Neural cell (in vitro differentiated cells): ENCODE data around the gene STARD13. TPM values are rescaled to one million over a fixed set of nuclear protein-coding genes. Genes with fewer than 3 reads are reported as not detected.

ENCODE experiments used
- H2AFZ ChIP-seq: fragments of 200-600, 300-800 bp; sonication (generic), shearing (Covaris generic); 2 replicates; pipeline ENCODE4 v1.6.0; 2014; ENCODE audit warnings: low read depth, mild to moderate bottlenecking, antibody characterized with exemption, low read length, moderate library complexity
- H3F3A ChIP-seq: fragments of 200-600 bp; shearing (Covaris generic); 2 replicates; pipeline ENCODE4 v1.6.1; 2016; ENCODE audit warnings: mild to moderate bottlenecking, moderate library complexity, mixed read lengths, antibody characterized with exemption, low read length; ENCODE audit not compliant: insufficient read depth, poor library complexity, severe bottlenecking
- H3K27ac ChIP-seq: fragments of 200-600, 300-800 bp; sonication (generic), shearing (Covaris generic); 2 replicates; pipeline ENCODE4 v1.5.1; 2014; ENCODE audit warnings: mild to moderate bottlenecking, low read length, moderate library complexity
- H3K27me3 ChIP-seq: fragments of 300-800, 200-600 bp; sonication (generic), shearing (Covaris generic); 2 replicates; pipeline ENCODE4 v1.6.0; 2014; ENCODE audit warnings: mild to moderate bottlenecking, low read depth, low read length, moderate library complexity; ENCODE audit not compliant: insufficient read depth
- H3K36me3 ChIP-seq: fragments of 300-800, 200-600 bp; sonication (generic), shearing (Covaris generic); 2 replicates; pipeline ENCODE4 v1.5.1; 2014; ENCODE audit warnings: mild to moderate bottlenecking, antibody characterized with exemption, low read length, moderate library complexity; ENCODE audit not compliant: insufficient read depth
- H3K4me2 ChIP-seq: fragments of 300-800, 200-600 bp; sonication (generic), shearing (Covaris generic); 2 replicates; pipeline ENCODE4 v1.6.0; 2014; ENCODE audit warnings: mild to moderate bottlenecking, low read length
- H3K4me3 ChIP-seq: fragments of 300-800, 200-600 bp; sonication (generic), shearing (Covaris generic); 2 replicates; pipeline ENCODE4 v1.5.1; 2014; ENCODE audit warnings: mild to moderate bottlenecking, low read length, moderate library complexity
- H3K79me2 ChIP-seq: fragments of 200-600 bp; shearing (Covaris generic); replicated peaks from 2 replicates; pipeline ENCODE4 v1.6.0; 2014; ENCODE audit warnings: mild to moderate bottlenecking, low read length, moderate library complexity; ENCODE audit not compliant: insufficient read depth
- H3K9ac ChIP-seq: fragments of 300-800, 200-600 bp; sonication (generic), shearing (Covaris generic); 2 replicates; pipeline ENCODE4 v1.6.1; 2016; ENCODE audit warnings: mild to moderate bottlenecking, low read length, mixed read lengths
- H3K9me2 ChIP-seq: fragments of 200-600 bp; shearing (Covaris generic); 2 replicates; pipeline ENCODE4 v1.6.1; 2016; ENCODE audit warnings: mild to moderate bottlenecking, low read length, mixed read lengths; ENCODE audit not compliant: insufficient read depth
- H3K9me3 ChIP-seq: fragments of 200-600, 300-800 bp; sonication (generic), shearing (Covaris generic); 2 replicates; pipeline ENCODE4 v1.6.1; 2016; ENCODE audit warnings: mild to moderate bottlenecking, mixed run types, low read length, moderate library complexity, mixed read lengths
- H4K20me1 ChIP-seq: fragments of 200-600 bp; shearing (Covaris generic); 2 replicates; pipeline ENCODE4 v1.6.1; 2016; ENCODE audit warnings: mild to moderate bottlenecking, mixed run types; ENCODE audit not compliant: insufficient read depth
- EP300 ChIP-seq: fragments of 450-650 bp; conservative IDR thresholded peaks from 2 replicates; pipeline ENCODE4 v1.6.1; 2014; ENCODE audit warnings: antibody characterized with exemption, mild to moderate bottlenecking, moderate library complexity; ENCODE audit not compliant: poor library complexity, severe bottlenecking
- EZH2 ChIP-seq: fragments of 200-600, 300-800 bp; shearing (Covaris generic), sonication (generic); IDR thresholded peaks from 2 replicates; pipeline ENCODE4 v1.6.1; 2014; ENCODE audit warnings: antibody characterized with exemption, low read length, borderline replicate concordance, mild to moderate bottlenecking; ENCODE audit not compliant: insufficient read depth, poor library complexity, severe bottlenecking
- MXI1 ChIP-seq: fragments of 450-650 bp; conservative IDR thresholded peaks from 2 replicates; pipeline ENCODE4 v1.6.1; 2014; ENCODE audit warnings: antibody characterized with exemption, mild to moderate bottlenecking; ENCODE audit not compliant: poor library complexity, severe bottlenecking
- POLR2AphosphoS5 ChIP-seq: IDR thresholded peaks from 2 replicates; pipeline ENCODE4 v1.6.1; 2012
- RAD21 ChIP-seq: fragments of 450-650 bp; conservative IDR thresholded peaks from 2 replicates; pipeline ENCODE4 v1.6.1; 2014; ENCODE audit warnings: antibody characterized with exemption, mild to moderate bottlenecking, moderate library complexity
- SMC3 ChIP-seq: fragments of 450-650 bp; conservative IDR thresholded peaks from 2 replicates; pipeline ENCODE4 v1.6.1; 2014; ENCODE audit warnings: antibody characterized with exemption, mild to moderate bottlenecking, moderate library complexity; ENCODE audit not compliant: poor library complexity
- TAF1 ChIP-seq: IDR thresholded peaks from 2 replicates; pipeline ENCODE4 v1.6.1; 2012; ENCODE audit warnings: low read depth
- polyA plus RNA-seq: library from polyadenylated mRNA; depleted of rRNA; stranded (reverse); fragments of >200 nt; gene quantifications from 2 replicates; pipeline ENCODE4 v1.2.3, GENCODE V29; 2014
- TF ChIP-seq, protein P1 (sequence below): fragments of 450-650 bp; IDR thresholded peaks from 2 replicates; pipeline ENCODE4 v1.5.1; 2014; ENCODE audit warnings: antibody characterized with exemption, mild to moderate bottlenecking, moderate library complexity; ENCODE audit not compliant: poor library complexity, severe bottlenecking
- TF ChIP-seq, protein P2 (sequence below): IDR thresholded peaks from 2 replicates; pipeline ENCODE4 v1.6.1; 2012; ENCODE audit warnings: borderline replicate concordance

The STARD13 gene
- polyA plus RNA-seq, 1 donor from 2014 or later = 0.05 TPM

DNA sequence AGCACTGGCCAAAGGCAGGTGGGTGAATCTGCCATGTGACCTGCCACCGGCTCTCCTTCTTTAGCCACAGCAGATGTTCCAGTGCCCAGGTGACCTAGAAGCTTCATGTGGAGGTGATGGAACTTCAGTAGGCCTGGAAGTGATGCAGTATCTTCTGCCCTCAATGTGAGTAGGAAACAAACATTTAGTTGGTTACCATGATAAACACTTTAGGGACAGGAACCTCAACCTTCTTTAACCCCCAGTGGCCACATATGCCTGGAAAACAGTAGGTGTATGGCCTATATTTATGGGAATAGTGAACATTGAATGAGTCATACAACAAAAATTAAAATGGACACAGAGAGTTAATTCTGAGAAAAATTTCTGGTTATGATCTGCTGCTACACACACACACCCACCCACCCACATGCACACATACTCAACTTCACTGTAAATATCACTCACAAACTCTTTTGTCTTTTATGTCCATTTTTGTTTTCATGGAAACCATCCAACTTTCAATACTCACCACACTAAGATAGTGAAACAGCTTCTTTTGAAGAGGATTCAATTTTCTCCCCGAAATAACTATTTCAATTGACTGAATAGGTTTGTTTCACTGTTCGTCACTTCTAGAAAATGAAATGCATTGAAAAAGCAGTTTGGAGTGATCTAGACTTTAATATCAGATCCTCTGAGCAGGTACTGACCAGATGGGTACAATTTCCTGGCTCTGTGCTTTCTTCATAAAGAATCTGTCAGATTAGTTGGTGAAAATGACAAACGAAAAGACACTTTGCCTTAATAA, 97.3 kb downstream of the STARD13 start:
- H3K9me2 ChIP-seq = no peaks in the 10 kb centered on the region
- H3K4me2 ChIP-seq = no peak overlapping the region
- H3F3A ChIP-seq = no peaks in the 10 kb centered on the region
- TF ChIP-seq MXI1 (no peak), SMC3 (no peak), EP300 (no peak), TAF1 (no peak), EZH2 (no peak), POLR2AphosphoS5 (no peak), RAD21 (no peak)
- TF ChIP-seq, protein P1, sequence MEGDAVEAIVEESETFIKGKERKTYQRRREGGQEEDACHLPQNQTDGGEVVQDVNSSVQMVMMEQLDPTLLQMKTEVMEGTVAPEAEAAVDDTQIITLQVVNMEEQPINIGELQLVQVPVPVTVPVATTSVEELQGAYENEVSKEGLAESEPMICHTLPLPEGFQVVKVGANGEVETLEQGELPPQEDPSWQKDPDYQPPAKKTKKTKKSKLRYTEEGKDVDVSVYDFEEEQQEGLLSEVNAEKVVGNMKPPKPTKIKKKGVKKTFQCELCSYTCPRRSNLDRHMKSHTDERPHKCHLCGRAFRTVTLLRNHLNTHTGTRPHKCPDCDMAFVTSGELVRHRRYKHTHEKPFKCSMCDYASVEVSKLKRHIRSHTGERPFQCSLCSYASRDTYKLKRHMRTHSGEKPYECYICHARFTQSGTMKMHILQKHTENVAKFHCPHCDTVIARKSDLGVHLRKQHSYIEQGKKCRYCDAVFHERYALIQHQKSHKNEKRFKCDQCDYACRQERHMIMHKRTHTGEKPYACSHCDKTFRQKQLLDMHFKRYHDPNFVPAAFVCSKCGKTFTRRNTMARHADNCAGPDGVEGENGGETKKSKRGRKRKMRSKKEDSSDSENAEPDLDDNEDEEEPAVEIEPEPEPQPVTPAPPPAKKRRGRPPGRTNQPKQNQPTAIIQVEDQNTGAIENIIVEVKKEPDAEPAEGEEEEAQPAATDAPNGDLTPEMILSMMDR = no peak
- TF ChIP-seq, protein P2, sequence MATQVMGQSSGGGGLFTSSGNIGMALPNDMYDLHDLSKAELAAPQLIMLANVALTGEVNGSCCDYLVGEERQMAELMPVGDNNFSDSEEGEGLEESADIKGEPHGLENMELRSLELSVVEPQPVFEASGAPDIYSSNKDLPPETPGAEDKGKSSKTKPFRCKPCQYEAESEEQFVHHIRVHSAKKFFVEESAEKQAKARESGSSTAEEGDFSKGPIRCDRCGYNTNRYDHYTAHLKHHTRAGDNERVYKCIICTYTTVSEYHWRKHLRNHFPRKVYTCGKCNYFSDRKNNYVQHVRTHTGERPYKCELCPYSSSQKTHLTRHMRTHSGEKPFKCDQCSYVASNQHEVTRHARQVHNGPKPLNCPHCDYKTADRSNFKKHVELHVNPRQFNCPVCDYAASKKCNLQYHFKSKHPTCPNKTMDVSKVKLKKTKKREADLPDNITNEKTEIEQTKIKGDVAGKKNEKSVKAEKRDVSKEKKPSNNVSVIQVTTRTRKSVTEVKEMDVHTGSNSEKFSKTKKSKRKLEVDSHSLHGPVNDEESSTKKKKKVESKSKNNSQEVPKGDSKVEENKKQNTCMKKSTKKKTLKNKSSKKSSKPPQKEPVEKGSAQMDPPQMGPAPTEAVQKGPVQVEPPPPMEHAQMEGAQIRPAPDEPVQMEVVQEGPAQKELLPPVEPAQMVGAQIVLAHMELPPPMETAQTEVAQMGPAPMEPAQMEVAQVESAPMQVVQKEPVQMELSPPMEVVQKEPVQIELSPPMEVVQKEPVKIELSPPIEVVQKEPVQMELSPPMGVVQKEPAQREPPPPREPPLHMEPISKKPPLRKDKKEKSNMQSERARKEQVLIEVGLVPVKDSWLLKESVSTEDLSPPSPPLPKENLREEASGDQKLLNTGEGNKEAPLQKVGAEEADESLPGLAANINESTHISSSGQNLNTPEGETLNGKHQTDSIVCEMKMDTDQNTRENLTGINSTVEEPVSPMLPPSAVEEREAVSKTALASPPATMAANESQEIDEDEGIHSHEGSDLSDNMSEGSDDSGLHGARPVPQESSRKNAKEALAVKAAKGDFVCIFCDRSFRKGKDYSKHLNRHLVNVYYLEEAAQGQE = no peak
- H3K27me3 ChIP-seq = no peaks in the 10 kb centered on the region
- no peak overlapping the region for H3K27ac ChIP-seq
- H4K20me1 ChIP-seq = no peaks in the 10 kb centered on the region
- H3K79me2 ChIP-seq = no peaks in the 10 kb centered on the region
- H3K9me3 ChIP-seq = no peaks in the 10 kb centered on the region
- H3K4me3 ChIP-seq = no peak overlapping the region
- H3K36me3 ChIP-seq = no peaks in the 10 kb centered on the region
- H2AFZ ChIP-seq = no peak overlapping the region
- no peak overlapping the region for H3K9ac ChIP-seq

DNA sequence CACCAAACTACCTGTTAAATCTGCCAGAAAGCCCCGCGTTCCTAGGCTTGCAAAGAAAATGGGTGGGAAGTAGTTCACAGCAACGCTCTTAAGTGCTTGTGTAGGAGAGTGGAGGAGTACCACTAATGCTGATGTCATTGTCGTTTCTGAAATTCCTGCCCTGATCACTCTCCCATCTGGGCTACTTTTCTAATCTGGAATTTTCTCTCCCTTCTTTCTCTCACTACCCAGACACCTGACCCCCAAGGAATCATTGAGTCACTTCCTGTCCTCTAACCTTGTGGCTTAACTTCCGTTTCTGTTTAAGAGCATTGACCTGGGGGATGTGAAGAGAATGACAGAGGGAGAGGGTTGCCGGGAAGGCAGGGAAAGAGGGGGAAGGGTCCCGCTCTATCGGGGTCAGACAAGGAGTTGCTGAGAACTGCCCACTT, 98.7 kb downstream of the STARD13 start:
- no peak overlapping the region for H3K4me3 ChIP-seq
- H3K27ac ChIP-seq = no peak overlapping the region
- no peaks in the 10 kb centered on the region for H3F3A ChIP-seq
- H2AFZ ChIP-seq = no peak overlapping the region
- H3K9me2 ChIP-seq = no peaks in the 10 kb centered on the region
- H3K9ac ChIP-seq = no peak overlapping the region
- no peak overlapping the region for H3K4me2 ChIP-seq
- H3K9me3 ChIP-seq = no peaks in the 10 kb centered on the region
- H3K79me2 ChIP-seq = no peaks in the 10 kb centered on the region
- no peaks in the 10 kb centered on the region for H3K27me3 ChIP-seq
- H4K20me1 ChIP-seq = no peaks in the 10 kb centered on the region
- TF ChIP-seq EZH2 (no peak), RAD21 (no peak), POLR2AphosphoS5 (no peak), MXI1 (no peak), TAF1 (no peak), EP300 (no peak), SMC3 (no peak)
- TF ChIP-seq, protein P1 = no peak
- TF ChIP-seq, protein P2 = no peak
- H3K36me3 ChIP-seq = no peaks in the 10 kb centered on the region
